Measurements from ENCODE around the gene HELQ.

Gene HELQ

GRCh38 chr4:83369831-83370639, 85.6 kb downstream of the HELQ start:
- DNase-seq: no peak

- peak; percentile 79 for DNase-seq
Observed at GRCh38 chr4:83364312-83364711, 91.3 kb downstream of the HELQ start.

DNA sequence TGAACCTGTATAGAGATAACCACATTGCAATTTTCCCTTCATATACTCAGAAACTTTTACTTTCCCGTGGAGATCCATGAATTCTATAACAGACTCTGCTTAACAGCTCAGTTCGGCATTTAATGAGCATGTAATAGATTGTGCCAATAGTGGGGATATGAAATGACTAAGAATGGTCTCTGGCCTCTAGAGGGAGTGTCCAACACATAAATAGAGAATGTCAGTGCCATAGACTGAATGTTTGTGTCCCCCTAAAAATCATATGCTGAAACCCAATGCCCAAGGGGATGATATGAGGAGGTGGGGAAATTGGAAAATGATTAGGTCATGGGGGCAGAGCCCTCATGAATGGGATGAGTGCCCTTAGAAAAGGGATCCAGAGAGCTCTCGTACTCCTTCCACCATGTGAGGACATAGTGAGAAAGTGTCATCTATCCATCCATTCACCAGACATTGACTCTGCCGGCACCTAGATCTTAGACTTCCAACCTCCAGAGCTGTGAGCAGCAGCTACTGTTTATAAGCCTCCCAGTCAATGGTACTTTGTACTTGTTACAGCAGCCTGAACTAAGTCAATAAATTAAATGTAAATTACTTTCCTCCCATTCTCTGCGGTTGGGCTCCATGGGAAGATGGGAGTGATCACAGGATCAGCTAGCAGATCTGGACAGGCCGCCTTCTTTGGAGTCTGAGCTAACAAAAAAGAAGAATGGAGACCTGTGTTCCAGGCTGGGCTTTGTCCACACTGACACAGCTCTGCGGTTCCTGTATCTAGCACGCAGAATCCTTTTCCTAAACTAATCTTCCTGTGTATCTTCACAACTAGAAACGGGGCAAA, 92.9 kb downstream of the HELQ start:
- DNase-seq: peak; percentile 66

- DNase-seq: peak; percentile 42
Observed at GRCh38 chr4:83361416-83362103, 94.1 kb downstream of the HELQ start.

- no peak for DNase-seq
Observed at GRCh38 chr4:83360018-83360417, 95.6 kb downstream of the HELQ start.

- DNase-seq: no peak
Observed at GRCh38 chr4:83358410-83358809, 97.2 kb downstream of the HELQ start.

All from hematopoietic multipotent progenitor cell treated with erythropoietin and hydrocortisone succinate and interleukin-3 and kit ligand, for 8 days (in vitro differentiated cells).